Esophagus muscularis mucosa (tissue), 4 donors: ENCODE data around the gene NTM.

ENCODE experiments used
- EP300 ChIP-seq: sonication (generic); formaldehyde crosslinking; IDR thresholded peaks from one replicate; pipeline ENCODE4 v1.6.1; 2017; ENCODE audit warnings: antibody characterized with exemption
- POLR2A ChIP-seq: fragments of 450-650 bp; IDR thresholded peaks from one replicate; pipeline ENCODE4 v1.6.1; 2017; ENCODE audit warnings: antibody characterized with exemption, moderate library complexity, mild to moderate bottlenecking, low read depth
- POLR2AphosphoS5 ChIP-seq, 2 donors: sonication (generic); formaldehyde crosslinking; IDR thresholded peaks; one replicate each; pipeline ENCODE4 v1.6.1; 2017; ENCODE audit warnings: antibody characterized with exemption in 2 of 2
- TF ChIP-seq, protein P1 (sequence below), 3 experiments: fragments of 200-600 bp in 2 of 3; fragments of 450-650 bp in 1 of 3; sonication (generic) in 2 of 3; IDR thresholded peaks; one replicate each; pipeline ENCODE4 v1.5.1; 2017 to 2019; ENCODE audit warnings: antibody characterized with exemption in 3 of 3, mild to moderate bottlenecking in 2 of 3, moderate library complexity in 1 of 3

DNA sequence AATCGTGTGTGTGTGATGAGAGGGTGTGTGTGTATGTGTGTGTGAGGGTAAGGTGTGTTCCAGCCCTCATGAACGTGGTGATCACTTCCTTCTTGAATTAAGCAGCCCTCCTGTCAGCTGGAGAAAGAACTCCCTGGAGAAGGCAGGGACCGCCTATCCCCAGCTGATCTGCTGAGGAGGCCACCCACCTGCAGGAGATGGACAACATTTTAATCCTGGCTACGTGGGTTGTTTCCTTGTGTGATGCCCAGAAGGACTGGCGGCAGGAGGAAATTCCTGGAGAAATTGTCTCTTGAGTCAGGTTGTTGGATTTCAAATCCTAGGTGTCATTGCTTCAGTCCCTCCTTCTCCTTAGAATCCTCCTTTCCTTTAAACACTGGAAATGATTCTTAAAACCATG is 878.8 kb downstream of the NTM start:
- TF ChIP-seq POLR2AphosphoS5 (IDR thresholded peaks at IDR 0.05) (no peak), POLR2A (no peak), EP300 (no peak)
- TF ChIP-seq, protein P1, sequence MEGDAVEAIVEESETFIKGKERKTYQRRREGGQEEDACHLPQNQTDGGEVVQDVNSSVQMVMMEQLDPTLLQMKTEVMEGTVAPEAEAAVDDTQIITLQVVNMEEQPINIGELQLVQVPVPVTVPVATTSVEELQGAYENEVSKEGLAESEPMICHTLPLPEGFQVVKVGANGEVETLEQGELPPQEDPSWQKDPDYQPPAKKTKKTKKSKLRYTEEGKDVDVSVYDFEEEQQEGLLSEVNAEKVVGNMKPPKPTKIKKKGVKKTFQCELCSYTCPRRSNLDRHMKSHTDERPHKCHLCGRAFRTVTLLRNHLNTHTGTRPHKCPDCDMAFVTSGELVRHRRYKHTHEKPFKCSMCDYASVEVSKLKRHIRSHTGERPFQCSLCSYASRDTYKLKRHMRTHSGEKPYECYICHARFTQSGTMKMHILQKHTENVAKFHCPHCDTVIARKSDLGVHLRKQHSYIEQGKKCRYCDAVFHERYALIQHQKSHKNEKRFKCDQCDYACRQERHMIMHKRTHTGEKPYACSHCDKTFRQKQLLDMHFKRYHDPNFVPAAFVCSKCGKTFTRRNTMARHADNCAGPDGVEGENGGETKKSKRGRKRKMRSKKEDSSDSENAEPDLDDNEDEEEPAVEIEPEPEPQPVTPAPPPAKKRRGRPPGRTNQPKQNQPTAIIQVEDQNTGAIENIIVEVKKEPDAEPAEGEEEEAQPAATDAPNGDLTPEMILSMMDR (IDR thresholded peaks at IDR 0.05), result no peak
